HepG2 (cell line): Measurements from ENCODE around the gene TLCD3B. TPM values are rescaled to one million over a fixed set of nuclear protein-coding genes. Genes with fewer than 3 reads are reported as not detected.

Experiments
- HES4 ChIP-seq: sonication (generic); formaldehyde crosslinking; IDR thresholded peaks from 2 replicates; pipeline ENCODE4 v1.9.0; 2021; ENCODE audit warnings: mild to moderate bottlenecking, missing genetic modification reagents, borderline replicate concordance
- HMGXB4 ChIP-seq, 2 experiments: sonication (generic) in 1 of 2; formaldehyde crosslinking in 1 of 2; IDR thresholded peaks; 2 replicates each; pipeline versions ENCODE4 v1.4.0 to v1.6.1; 2018 to 2020; ENCODE audit warnings: missing genetic modification reagents in 2 of 2, borderline replicate concordance in 1 of 2, low read depth in 1 of 2, mild to moderate bottlenecking in 1 of 2, missing biosample characterization in 1 of 2
- IRF1 ChIP-seq: sonication (generic); formaldehyde crosslinking; IDR thresholded peaks from 2 replicates; pipeline ENCODE4 v1.4.0; 2020; ENCODE audit warnings: low read depth, mild to moderate bottlenecking, missing genetic modification reagents
- MYPOP ChIP-seq: sonication (generic); formaldehyde crosslinking; IDR thresholded peaks from 2 replicates; pipeline ENCODE4 v1.8.1; 2023; ENCODE audit warnings: mild to moderate bottlenecking, moderate library complexity, missing genetic modification reagents
- NBN ChIP-seq: fragments of 450-650 bp; conservative IDR thresholded peaks from 2 replicates; pipeline ENCODE4 v1.6.1; 2017
- RNF219 ChIP-seq: sonication (generic); formaldehyde crosslinking; IDR thresholded peaks from 2 replicates; pipeline ENCODE4 v1.5.0; 2020; ENCODE audit warnings: mild to moderate bottlenecking, missing genetic modification reagents
- TBL1XR1 ChIP-seq: fragments of 150-350 bp; IDR thresholded peaks from 2 replicates; pipeline ENCODE4 v1.6.1; 2014; ENCODE audit warnings: borderline replicate concordance, low read length; ENCODE audit not compliant: partially characterized antibody
- THAP11 ChIP-seq: IDR thresholded peaks from 2 replicates; pipeline ENCODE4 v1.6.1; 2016; ENCODE audit warnings: missing biosample characterization, missing genetic modification reagents
- ZNF616 ChIP-seq: sonication (generic); formaldehyde crosslinking; IDR thresholded peaks from 2 replicates; pipeline ENCODE4 v1.5.0; 2020; ENCODE audit warnings: low read depth, mild to moderate bottlenecking, missing genetic modification reagents
- polyA plus RNA-seq, 8 experiments: library from polyadenylated mRNA; depleted of rRNA in 3 of 8; stranded (reverse) in 7 of 8; unstranded in 1 of 8; fragments of >200 nt; fragmentation: Illumina TruSeq in 4 of 8; extraction: Trizol in 4 of 8; gene quantifications; 2 replicates each; pipeline versions ENCODE4 v1.2.1 to v1.2.3, GENCODE V29; 2011 to 2016; ENCODE audit warnings: low read depth in 4 of 8, missing spikeins in 1 of 8, mixed read lengths in 1 of 8; ENCODE audit not compliant: insufficient read depth in 1 of 8
- total RNA-seq, 5 experiments: library from RNA; depleted of rRNA; stranded (reverse); fragments of >200 nt; fragmentation: Illumina TruSeq; extraction: Trizol; gene quantifications; 2 replicates each; pipeline ENCODE4 v1.2.3, GENCODE V29; 2016; ENCODE audit warnings: low read depth in 1 of 5
- TF ChIP-seq, protein P1 (sequence below): sonication (generic); formaldehyde crosslinking; IDR thresholded peaks from 2 replicates; pipeline ENCODE4 v1.4.0; 2020; ENCODE audit warnings: missing genetic modification reagents
- TF ChIP-seq, protein P2 (sequence below): sonication (generic); formaldehyde crosslinking; IDR thresholded peaks from 2 replicates; pipeline ENCODE4 v1.5.0; 2020; ENCODE audit warnings: mild to moderate bottlenecking, missing genetic modification reagents
- TF ChIP-seq, protein P3 (sequence below): sonication (generic); formaldehyde crosslinking; IDR thresholded peaks from 2 replicates; pipeline ENCODE4 v1.4.0; 2020; ENCODE audit warnings: missing genetic modification reagents
- TF ChIP-seq, protein P4 (sequence below): sonication (generic); formaldehyde crosslinking; IDR thresholded peaks from 2 replicates; pipeline ENCODE4 v1.5.1; 2020; ENCODE audit warnings: mild to moderate bottlenecking, moderate library complexity, missing genetic modification reagents

The TLCD3B gene
- total and polyA plus RNA-seq, 2 of the 13 experiments (the other 11 are each of a cell fraction or from before 2014, with no cell fraction given): not detected

DNA sequence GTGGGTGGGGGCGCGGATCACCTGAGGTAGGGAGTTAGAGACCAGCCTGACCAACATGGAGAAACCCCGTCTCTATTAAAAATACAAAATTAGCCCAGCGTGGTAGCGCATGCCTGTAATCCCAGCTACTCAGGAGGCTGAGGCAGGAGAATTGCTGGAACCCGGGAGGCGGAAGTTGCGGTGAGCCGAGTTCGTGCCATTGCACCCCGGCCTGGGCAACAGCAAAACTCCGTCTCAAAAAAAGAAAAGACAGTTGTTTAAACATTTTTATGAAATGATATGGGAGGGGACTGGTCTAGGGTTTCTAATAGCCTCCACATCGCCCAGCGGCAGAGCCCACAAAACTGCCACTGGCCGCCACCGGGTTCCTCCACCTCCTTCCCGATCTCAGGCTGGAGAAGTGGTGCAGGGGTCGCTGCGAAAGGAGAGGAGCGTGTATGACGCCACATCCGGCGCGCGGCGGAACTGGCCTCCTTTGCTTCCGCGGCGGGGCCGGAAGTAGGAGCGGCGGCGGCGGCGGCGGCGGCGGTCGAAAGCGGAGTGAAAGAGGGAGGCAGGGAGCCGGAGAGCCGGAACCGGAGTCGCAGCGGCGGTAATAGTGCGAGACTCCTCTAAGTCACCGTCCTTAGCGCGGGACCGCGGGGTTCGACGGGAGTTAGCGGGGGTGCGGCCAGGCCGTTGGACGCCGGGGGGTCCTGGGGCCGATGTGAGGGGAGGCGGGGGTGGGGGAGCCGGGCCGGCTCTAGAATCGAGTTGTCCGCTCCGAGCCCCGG, 44.6 kb upstream of the TLCD3B start, which contains the start of gene PPP4C (continued):
- TF ChIP-seq, protein P1, sequence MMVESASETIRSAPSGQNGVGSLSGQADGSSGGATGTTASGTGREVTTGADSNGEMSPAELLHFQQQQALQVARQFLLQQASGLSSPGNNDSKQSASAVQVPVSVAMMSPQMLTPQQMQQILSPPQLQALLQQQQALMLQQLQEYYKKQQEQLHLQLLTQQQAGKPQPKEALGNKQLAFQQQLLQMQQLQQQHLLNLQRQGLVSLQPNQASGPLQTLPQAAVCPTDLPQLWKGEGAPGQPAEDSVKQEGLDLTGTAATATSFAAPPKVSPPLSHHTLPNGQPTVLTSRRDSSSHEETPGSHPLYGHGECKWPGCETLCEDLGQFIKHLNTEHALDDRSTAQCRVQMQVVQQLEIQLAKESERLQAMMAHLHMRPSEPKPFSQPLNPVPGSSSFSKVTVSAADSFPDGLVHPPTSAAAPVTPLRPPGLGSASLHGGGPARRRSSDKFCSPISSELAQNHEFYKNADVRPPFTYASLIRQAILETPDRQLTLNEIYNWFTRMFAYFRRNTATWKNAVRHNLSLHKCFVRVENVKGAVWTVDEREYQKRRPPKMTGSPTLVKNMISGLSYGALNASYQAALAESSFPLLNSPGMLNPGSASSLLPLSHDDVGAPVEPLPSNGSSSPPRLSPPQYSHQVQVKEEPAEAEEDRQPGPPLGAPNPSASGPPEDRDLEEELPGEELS (CRISPR knock-in tag): peak; percentile 10; the same call in 1 of the 2 replicates
- TF ChIP-seq HMGXB4 (CRISPR knock-in tag; IDR thresholded peaks at IDR 0.05; ENCODE audit: borderline replicate concordance in 1 of 2, low read depth in 1 of 2) (peak; percentile 77 to 79), HES4 (peak; percentile 64; the same call in 1 of the 2 replicates), THAP11 (CRISPR knock-in tag) (peak; percentile 93), TBL1XR1 (no peak), RNF219 (no peak), IRF1 (CRISPR knock-in tag) (no peak), NBN (no peak), ZNF616 (CRISPR knock-in tag) (peak; percentile 34; the same call in 1 of the 2 replicates), MYPOP (CRISPR knock-in tag) (peak; percentile 45)
- TF ChIP-seq, protein P2, sequence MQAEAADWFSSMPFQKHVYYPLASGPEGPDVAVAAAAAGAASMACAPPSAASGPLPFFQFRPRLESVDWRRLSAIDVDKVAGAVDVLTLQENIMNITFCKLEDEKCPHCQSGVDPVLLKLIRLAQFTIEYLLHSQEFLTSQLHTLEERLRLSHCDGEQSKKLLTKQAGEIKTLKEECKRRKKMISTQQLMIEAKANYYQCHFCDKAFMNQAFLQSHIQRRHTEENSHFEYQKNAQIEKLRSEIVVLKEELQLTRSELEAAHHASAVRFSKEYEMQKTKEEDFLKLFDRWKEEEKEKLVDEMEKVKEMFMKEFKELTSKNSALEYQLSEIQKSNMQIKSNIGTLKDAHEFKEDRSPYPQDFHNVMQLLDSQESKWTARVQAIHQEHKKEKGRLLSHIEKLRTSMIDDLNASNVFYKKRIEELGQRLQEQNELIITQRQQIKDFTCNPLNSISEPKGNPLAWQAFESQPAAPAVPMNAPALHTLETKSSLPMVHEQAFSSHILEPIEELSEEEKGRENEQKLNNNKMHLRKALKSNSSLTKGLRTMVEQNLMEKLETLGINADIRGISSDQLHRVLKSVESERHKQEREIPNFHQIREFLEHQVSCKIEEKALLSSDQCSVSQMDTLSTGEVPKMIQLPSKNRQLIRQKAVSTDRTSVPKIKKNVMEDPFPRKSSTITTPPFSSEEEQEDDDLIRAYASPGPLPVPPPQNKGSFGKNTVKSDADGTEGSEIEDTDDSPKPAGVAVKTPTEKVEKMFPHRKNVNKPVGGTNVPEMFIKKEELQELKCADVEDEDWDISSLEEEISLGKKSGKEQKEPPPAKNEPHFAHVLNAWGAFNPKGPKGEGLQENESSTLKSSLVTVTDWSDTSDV (CRISPR knock-in tag): 0 out of 2 replicates have a peak, but pooled peaks have one; percentile 21
- TF ChIP-seq, protein P3, sequence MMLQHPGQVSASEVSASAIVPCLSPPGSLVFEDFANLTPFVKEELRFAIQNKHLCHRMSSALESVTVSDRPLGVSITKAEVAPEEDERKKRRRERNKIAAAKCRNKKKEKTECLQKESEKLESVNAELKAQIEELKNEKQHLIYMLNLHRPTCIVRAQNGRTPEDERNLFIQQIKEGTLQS: peak; percentile 60; the same call in 1 of the 2 replicates
- TF ChIP-seq, protein P4, sequence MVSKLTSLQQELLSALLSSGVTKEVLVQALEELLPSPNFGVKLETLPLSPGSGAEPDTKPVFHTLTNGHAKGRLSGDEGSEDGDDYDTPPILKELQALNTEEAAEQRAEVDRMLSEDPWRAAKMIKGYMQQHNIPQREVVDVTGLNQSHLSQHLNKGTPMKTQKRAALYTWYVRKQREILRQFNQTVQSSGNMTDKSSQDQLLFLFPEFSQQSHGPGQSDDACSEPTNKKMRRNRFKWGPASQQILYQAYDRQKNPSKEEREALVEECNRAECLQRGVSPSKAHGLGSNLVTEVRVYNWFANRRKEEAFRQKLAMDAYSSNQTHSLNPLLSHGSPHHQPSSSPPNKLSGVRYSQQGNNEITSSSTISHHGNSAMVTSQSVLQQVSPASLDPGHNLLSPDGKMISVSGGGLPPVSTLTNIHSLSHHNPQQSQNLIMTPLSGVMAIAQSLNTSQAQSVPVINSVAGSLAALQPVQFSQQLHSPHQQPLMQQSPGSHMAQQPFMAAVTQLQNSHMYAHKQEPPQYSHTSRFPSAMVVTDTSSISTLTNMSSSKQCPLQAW (CRISPR knock-in tag): 0 out of 2 replicates have a peak, but pooled peaks have one; percentile 10
